GM12873 (cell line): Measurements from ENCODE around the gene SSNA1.

Experiments used
- TF ChIP-seq, protein P1 (sequence below): IDR thresholded peaks from 2 replicates; pipeline ENCODE4 v1.5.1; 2012; ENCODE audit warnings: low read depth, mild to moderate bottlenecking, moderate library complexity, low read length, control low read depth; ENCODE audit not compliant: insufficient read depth; ENCODE audit errors: missing control alignments

Gene SSNA1

DNA sequence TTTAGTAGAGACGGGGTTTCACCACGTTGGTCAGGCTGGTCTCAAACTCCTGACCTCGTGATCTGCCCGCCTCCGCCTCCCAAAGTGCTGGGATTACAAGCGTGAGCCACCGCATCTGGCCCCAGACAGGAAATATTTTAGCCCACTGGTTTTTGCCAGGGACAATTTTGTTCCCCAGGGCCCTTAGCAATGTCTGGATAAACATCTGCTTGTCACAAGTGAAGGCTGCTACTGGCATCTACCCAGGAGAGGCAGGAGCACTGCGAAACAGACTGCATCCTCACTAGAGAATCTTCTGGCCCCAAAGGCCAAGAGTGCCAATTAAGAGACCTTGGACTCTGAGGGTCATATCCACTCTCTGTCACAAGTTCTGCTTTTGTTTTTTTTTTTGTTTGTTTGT lies 14.5 kb downstream of the SSNA1 start:
- TF ChIP-seq, protein P1, sequence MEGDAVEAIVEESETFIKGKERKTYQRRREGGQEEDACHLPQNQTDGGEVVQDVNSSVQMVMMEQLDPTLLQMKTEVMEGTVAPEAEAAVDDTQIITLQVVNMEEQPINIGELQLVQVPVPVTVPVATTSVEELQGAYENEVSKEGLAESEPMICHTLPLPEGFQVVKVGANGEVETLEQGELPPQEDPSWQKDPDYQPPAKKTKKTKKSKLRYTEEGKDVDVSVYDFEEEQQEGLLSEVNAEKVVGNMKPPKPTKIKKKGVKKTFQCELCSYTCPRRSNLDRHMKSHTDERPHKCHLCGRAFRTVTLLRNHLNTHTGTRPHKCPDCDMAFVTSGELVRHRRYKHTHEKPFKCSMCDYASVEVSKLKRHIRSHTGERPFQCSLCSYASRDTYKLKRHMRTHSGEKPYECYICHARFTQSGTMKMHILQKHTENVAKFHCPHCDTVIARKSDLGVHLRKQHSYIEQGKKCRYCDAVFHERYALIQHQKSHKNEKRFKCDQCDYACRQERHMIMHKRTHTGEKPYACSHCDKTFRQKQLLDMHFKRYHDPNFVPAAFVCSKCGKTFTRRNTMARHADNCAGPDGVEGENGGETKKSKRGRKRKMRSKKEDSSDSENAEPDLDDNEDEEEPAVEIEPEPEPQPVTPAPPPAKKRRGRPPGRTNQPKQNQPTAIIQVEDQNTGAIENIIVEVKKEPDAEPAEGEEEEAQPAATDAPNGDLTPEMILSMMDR = no peak

DNA sequence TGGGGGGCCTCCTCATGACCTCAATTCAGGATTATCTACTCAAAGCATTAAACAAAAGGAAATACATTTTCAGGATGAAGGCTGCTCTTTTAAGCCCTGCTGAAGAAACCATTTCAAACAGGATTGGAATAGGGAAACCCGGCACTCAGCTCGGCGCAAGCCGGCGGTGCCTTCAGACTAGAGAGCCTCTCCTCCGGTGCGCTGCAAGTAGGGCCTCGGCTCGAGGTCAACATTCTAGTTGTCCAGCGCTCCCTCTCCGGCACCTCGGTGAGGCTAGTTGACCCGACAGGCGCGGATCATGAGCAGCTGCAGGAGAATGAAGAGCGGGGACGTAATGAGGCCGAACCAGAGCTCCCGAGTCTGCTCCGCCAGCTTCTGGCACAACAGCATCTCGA lies 16.3 kb downstream of the SSNA1 start:
- TF ChIP-seq, protein P1 = no peak

DNA sequence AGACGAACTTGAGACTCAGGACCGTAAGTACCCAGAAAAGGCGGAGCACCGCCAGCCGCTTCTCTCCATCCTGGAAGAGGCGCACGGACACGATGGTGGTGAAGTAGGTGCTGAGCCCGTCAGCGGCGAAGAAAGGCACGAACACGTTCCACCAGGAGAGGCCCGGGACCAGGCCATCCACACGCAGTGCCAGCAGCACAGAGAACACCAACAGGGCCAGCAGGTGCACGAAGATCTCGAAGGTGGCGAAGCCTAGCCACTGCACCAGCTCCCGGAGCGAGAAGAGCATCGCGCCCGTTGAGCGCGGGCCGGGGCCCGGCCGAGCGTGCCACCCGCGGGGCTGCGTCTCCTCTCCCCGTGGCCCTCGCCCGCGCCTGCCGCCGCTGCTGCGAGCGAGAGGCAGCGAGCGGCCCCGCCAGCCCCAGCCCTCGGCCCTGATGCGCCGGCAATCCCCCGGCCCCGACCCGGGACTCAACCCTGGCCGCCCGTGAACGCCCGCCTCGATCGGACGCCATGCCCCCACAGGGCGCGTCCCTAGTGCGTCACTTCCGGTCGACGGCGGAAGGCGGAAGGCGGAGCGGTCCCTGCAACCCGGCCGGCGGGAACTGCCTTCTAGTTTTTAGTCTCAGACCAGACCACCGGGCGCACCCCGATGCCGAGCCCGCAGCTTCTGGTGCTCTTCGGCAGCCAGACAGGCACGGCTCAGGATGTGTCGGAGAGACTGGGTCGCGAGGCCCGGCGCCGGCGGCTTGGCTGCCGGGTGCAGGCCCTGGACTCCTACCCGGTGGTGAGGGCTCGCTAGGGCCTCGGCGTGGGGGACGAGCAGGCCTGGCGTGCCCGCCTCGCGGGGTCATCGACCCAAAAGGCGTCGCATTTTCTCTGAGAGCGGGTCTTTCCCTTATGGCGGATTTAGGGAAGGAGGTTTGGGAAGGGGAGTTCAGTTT lies 16.9 kb downstream of the SSNA1 start, which contains the start of the genes NDOR1 and TMEM203:
NDOR1 (plus strand) TSS at position 575 of the 944 bp plus-strand sequence; CDS start at position 653, 78 bp downstream.
TMEM203 (minus strand) TSS at position 523 of the 944 bp plus-strand sequence; CDS start at position 289, 234 bp downstream.
- TF ChIP-seq, protein P1 = no peak

DNA sequence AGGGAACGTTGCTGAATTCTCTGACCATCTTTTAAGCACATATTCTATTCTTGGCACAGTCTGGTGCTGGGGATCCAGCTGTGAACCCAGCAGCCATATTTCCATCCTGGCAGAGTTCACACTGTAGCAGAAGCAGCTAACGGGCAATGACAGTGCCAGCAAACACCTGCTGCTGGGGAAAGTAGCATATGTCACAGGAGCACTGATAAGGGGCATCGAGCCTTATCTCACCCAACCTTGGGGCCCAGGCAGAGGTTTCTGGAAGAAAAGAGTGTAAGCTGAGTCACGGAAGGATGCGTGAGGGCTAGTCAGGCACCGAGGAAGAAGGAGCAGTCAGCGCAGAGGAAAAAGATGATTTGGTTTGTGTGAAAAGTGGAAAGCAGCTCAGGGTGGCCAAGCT lies 18.1 kb downstream of the SSNA1 start:
- TF ChIP-seq, protein P1 = no peak

DNA sequence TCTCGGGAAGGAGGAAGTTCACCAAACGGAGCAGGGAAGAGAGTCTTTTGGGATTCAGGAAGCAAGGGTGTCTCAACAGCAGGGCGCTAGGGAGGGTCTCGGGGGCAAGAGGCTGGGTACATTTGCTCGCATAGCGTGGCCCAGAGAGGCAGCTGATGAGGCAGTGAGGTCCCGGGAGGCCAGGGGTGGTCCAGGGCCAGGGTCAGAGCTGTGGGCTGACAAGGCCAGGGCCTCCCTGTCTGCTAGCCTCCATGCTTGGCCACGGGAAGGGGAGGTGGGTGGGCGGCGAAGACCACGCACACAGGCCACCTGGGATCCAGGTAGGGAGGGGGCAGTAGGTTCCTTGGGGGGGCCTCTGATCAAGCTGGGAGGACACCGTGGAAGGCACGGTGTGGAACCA lies 23.1 kb downstream of the SSNA1 start:
- TF ChIP-seq, protein P1 = no peak

DNA sequence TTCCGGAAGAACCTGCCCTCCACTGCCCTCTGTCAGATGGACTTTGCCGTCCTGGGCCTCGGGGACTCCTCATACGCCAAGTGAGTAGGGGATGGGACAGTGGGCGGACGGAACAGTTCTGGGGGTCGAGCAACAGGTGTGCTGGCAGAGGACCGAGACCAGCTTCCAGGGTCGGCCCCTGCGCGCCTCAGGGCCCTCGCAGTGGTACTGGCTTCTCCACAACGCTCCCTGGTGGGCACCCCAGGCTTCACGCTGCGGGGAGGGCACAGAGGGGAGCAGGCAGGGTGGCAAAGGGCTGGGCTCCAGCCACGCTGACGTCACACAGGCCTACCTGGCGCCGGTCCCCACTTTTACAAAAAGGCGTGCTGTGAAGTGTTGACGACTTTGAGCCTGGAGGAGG lies 24.0 kb downstream of the SSNA1 start:
- TF ChIP-seq, protein P1 = no peak
